GM19099 (cell line): ENCODE results near the gene CST7.

Source experiments
- POLR2A ChIP-seq: IDR thresholded peaks from 3 replicates; pipeline ENCODE4 v1.6.1; 2011; ENCODE audit warnings: low read depth; ENCODE audit not compliant: insufficient read length; ENCODE audit errors: extremely low read depth

CST7 gene

GRCh38 chr20:24998631-24999445 is 49.8 kb downstream of the CST7 start:
- TF ChIP-seq POLR2A = no peak

GRCh38 chr20:24999568-24999967 is 50.5 kb downstream of the CST7 start:
- no peak for TF ChIP-seq POLR2A

GRCh38 chr20:25000268-25000801 is 51.3 kb downstream of the CST7 start:
- TF ChIP-seq POLR2A = no peak

GRCh38 chr20:25003002-25003401 is 53.9 kb downstream of the CST7 start:
- TF ChIP-seq POLR2A = no peak

GRCh38 chr20:25005220-25005619 is 56.2 kb downstream of the CST7 start:
- no peak for TF ChIP-seq POLR2A

GRCh38 chr20:25005661-25006060 is 56.6 kb downstream of the CST7 start:
- TF ChIP-seq POLR2A = no peak

GRCh38 chr20:25006431-25007167 is 57.5 kb downstream of the CST7 start:
- TF ChIP-seq POLR2A = no peak

GRCh38 chr20:25007491-25008305 is 58.6 kb downstream of the CST7 start:
- no peak for TF ChIP-seq POLR2A

- TF ChIP-seq POLR2A = no peak
Observed at GRCh38 chr20:25008388-25009217, 59.5 kb downstream of the CST7 start.
